Measurements from ENCODE around the gene ZNF25.
"Not testable (repeated sequence)": the region's sequence is repeated elsewhere in the genome, so short reads cannot be mapped to it uniquely, and the experiment has no call there.

DNA sequence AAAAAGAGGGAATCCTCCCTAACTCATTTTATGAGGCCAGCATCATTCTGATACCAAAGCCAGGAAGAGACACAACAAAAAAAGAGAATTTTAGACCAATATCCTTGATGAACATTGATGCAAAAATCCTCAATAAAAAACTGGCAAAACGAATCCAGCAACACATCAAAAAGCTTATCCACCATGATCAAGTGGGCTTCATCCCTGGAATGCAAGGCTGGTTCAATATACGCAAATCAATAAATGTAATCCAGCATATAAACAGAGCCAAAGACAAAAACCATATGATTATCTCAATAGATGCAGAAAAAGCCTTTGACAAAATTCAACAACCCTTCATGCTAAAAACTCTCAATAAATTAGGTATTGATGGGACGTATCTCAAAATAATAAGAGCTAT lies 22.5 kb upstream of the ZNF25 start:
- TF ChIP-seq, protein P1, sequence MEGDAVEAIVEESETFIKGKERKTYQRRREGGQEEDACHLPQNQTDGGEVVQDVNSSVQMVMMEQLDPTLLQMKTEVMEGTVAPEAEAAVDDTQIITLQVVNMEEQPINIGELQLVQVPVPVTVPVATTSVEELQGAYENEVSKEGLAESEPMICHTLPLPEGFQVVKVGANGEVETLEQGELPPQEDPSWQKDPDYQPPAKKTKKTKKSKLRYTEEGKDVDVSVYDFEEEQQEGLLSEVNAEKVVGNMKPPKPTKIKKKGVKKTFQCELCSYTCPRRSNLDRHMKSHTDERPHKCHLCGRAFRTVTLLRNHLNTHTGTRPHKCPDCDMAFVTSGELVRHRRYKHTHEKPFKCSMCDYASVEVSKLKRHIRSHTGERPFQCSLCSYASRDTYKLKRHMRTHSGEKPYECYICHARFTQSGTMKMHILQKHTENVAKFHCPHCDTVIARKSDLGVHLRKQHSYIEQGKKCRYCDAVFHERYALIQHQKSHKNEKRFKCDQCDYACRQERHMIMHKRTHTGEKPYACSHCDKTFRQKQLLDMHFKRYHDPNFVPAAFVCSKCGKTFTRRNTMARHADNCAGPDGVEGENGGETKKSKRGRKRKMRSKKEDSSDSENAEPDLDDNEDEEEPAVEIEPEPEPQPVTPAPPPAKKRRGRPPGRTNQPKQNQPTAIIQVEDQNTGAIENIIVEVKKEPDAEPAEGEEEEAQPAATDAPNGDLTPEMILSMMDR (IDR thresholded peaks at IDR 0.05) = not testable (repeated sequence)
- not testable (repeated sequence) for TF ChIP-seq POLR2A, EP300 (IDR thresholded peaks at IDR 0.05)
